ENCODE results near the gene PSME2.

Gene PSME2

GRCh38 chr14:24151404-24152080 lies 5.1 kb upstream of the PSME2 start:
- no peak for TF ChIP-seq POLR2A (IDR thresholded peaks at IDR 0.05; ENCODE audit: low read length)
- TF ChIP-seq GATA1 (IDR thresholded peaks at IDR 0.05; ENCODE audit: low read depth, low read length) = no peak
- no peak for DNase-seq

- TF ChIP-seq POLR2A (IDR thresholded peaks at IDR 0.05; ENCODE audit: low read length) (no peak), GATA1 (IDR thresholded peaks at IDR 0.05; ENCODE audit: low read depth, low read length) (no peak)
- DNase-seq = no peak
Measured at GRCh38 chr14:24150993-24151392, 4.6 kb upstream of the PSME2 start.

GRCh38 chr14:24150567-24150966 lies 4.2 kb upstream of the PSME2 start:
- TF ChIP-seq POLR2A (IDR thresholded peaks at IDR 0.05; ENCODE audit: low read length) = no peak
- TF ChIP-seq GATA1 (IDR thresholded peaks at IDR 0.05; ENCODE audit: low read depth, low read length) = no peak
- DNase-seq = no peak

- DNase-seq = no peak
- TF ChIP-seq GATA1 (IDR thresholded peaks at IDR 0.05; ENCODE audit: low read depth, low read length) (no peak), POLR2A (IDR thresholded peaks at IDR 0.05; ENCODE audit: low read length) (no peak)
Measured at GRCh38 chr14:24150061-24150460, 3.7 kb upstream of the PSME2 start.

- TF ChIP-seq GATA1 (IDR thresholded peaks at IDR 0.05; ENCODE audit: low read depth, low read length) = no peak
- TF ChIP-seq POLR2A (IDR thresholded peaks at IDR 0.05; ENCODE audit: low read length) = no peak
- no peak for DNase-seq
Measured at GRCh38 chr14:24149302-24149969, 3.0 kb upstream of the PSME2 start.

- TF ChIP-seq POLR2A (IDR thresholded peaks at IDR 0.05; ENCODE audit: low read length) (no peak), GATA1 (IDR thresholded peaks at IDR 0.05; ENCODE audit: low read depth, low read length) (no peak)
- DNase-seq = peak in 1 of 2 experiments; percentile 64
Measured at GRCh38 chr14:24147761-24148428, 1.5 kb upstream of the PSME2 start.

- peak; percentile 54 for TF ChIP-seq POLR2A (IDR thresholded peaks at IDR 0.05; ENCODE audit: low read length)
- no peak for TF ChIP-seq GATA1 (IDR thresholded peaks at IDR 0.05; ENCODE audit: low read depth, low read length)
Measured at GRCh38 chr14:24146978-24147760, 759 bp upstream of the PSME2 start, which contains the start of gene RNF31. TSS of gene RNF31 (plus strand) at chr14:24147498. CDS start at chr14:24147699, 201 bp downstream.

GRCh38 chr14:24145690-24146452 lies 539 bp downstream of the PSME2 start:
- no peak for DNase-seq
- TF ChIP-seq GATA1 (IDR thresholded peaks at IDR 0.05; ENCODE audit: low read depth, low read length) = no peak
- TF ChIP-seq POLR2A (IDR thresholded peaks at IDR 0.05; ENCODE audit: low read length) = no peak

More at GRCh38 chr14:24146978-24147760, 759 bp upstream of the PSME2 start, which contains the start of gene RNF31:
- peak; percentile 98 for DNase-seq

GRCh38 chr14:24145219-24145618 lies 1.2 kb downstream of the PSME2 start:
- DNase-seq = no peak
- TF ChIP-seq GATA1 (IDR thresholded peaks at IDR 0.05; ENCODE audit: low read depth, low read length) (no peak), POLR2A (IDR thresholded peaks at IDR 0.05; ENCODE audit: low read length) (no peak)

GRCh38 chr14:24144451-24144850 lies 2.0 kb downstream of the PSME2 start:
- DNase-seq = no peak

GRCh38 chr14:24143511-24143910 lies 2.9 kb downstream of the PSME2 start:
- DNase-seq = no peak
- no peak for TF ChIP-seq POLR2A (IDR thresholded peaks at IDR 0.05; ENCODE audit: low read length)
- TF ChIP-seq GATA1 (IDR thresholded peaks at IDR 0.05; ENCODE audit: low read depth, low read length) = no peak

More at GRCh38 chr14:24144451-24144850, 2.0 kb downstream of the PSME2 start:
- TF ChIP-seq GATA1 (IDR thresholded peaks at IDR 0.05; ENCODE audit: low read depth, low read length) (no peak), POLR2A (IDR thresholded peaks at IDR 0.05; ENCODE audit: low read length) (no peak)

- no peak for TF ChIP-seq GATA1 (IDR thresholded peaks at IDR 0.05; ENCODE audit: low read depth, low read length)
- peak; percentile 89 for TF ChIP-seq POLR2A (IDR thresholded peaks at IDR 0.05; ENCODE audit: low read length)
- peak; percentile 99 for DNase-seq
Measured at GRCh38 chr14:24141097-24141880, 5.1 kb downstream of the PSME2 start, which contains the start of gene EMC9. TSS of gene EMC9 (minus strand) at chr14:24141591. CDS start at chr14:24141304, 287 bp downstream.
